HG03432 (cell line): ENCODE measurements around the gene PIGS.

Experiments used
- ATAC-seq: cut with Tn5 transposase; IDR thresholded peaks from one replicate; pipeline ENCODE4 v1.9.1; 2021; ENCODE audit warnings: mild to moderate bottlenecking, moderate library complexity; ENCODE audit not compliant: unreplicated experiment

The PIGS gene

DNA sequence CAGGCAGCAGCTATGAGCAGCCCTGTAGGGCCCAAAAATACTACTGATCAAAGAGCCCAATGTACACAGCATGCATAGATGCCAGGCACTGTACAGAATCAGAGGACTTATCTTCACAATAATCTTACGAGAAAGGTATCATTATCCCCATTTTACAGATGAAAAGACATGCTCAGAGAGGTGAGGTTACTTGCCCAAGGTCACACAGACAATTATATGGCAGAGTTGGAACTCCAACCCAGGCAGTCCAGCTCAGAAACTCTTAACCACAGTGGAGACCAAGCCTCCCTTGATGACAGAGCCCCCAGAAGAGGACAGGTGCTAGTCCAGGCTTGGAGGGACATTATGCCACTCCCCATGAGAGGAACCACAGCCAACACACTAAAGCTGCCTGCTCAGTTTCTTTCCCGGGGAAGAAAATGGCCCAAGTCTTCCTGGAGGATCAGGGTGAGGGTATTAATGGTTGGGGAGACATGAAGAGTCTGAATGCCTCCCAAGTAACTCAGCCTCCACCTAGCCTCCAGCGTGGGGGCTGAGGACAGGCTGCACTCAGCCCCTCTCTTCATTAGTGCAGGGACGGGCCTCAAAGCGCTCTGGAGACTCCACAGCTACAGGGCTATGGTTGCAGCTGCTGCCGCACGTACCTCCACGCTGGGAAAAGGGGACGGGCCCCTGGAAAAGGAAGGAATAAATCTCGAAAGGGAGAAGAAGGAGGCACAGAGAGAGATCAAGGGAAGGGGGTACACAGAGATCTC lies 19.7 kb downstream of the PIGS start:
- ATAC-seq, result no peak

DNA sequence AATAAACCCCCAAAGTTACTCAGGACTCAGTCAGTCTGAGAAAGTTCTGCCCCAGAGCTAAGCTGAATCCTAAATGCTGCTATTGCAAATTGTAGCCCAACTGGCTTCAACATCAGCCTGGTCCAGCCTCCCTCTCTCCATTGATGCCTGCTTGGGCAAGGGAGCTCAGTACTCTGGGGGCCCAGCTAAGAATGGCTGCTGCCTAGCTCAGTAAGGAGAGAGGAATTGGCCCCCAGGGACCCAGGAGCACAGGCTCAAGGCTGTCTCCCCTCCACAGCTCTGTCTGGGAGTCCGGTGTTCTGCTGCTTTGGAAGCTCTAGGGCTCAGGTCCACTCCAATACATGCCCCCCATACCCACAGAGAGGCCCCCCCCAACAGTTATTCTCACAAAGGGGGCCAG lies 20.5 kb downstream of the PIGS start:
- ATAC-seq, result no peak

DNA sequence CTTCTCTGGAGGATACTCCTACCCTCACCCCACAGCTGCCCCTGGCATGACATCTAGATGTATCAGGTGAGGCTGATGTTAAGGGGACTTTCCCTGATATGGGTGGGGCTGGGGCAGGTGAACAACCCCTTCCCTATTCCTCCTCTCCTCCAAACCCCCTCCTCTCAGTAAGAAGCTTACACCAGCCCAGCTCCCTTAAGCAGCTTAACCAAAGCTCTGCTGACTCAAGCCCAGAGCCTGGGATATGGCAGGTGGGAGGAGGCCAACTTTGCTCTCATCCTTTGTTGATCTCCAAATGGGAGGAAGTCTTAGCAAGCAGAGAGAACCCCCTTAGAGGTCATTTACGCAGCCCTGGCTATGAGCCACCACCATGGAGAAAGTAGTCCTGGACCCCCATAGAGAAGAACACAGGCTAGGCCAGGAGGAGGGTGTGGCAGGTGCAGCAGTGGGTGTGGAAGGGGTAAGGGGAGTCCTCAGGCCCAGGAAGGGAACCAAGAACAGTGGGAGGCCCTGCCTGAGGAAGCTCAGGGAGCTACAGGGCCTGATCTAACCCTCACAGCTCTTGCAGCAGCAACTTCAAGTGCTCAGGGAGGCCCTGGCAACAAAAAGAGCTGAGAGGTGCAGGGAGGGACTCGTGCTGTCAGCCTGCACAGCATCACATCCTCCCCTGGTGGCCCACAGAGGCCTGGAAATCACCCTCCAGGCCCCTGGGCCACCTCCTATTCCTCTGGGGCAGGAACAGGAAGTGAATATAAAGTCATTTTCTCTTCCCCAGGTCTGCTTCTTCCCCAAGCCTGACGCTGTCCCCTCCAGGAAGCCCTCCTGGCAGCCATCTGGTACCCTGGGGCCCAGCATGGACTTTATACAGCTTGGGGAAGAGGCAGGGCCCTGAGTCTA lies 21.8 kb downstream of the PIGS start:
- peak; percentile 46 for ATAC-seq

DNA sequence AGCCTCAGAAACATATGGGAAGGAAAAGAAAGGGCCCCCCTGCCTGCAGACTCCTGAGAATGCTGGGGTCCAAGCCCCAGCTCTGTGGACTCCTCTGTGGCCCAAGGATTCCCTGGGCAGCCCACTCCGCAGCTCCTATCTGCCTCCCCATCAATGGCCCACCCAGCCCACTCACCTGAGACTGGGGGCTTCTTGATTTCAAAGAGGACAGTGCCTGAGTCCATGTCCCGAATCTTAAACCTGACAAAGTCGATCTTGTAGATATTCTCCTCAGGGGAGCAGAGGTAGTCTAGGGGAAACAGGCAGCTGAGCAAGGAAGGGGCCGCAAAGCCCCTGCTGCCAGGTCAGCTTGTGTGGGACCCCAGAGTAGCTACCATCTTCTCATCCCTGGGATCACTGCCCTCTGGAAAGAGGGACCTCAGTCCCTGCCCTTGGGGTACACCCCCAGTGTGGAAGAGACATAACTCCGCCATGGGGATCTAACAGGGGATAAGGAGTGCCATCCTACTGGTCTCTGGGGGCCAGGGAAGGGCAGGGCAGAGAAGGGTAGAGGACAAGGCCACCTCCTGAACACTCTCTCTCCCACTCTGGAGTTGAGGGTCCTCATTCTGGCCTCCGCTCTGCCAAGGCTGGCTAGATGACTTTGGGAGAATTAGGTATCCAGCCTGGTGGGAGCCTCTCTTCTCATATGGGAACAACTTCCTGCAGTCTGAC lies 22.8 kb downstream of the PIGS start:
- ATAC-seq, result no peak

DNA sequence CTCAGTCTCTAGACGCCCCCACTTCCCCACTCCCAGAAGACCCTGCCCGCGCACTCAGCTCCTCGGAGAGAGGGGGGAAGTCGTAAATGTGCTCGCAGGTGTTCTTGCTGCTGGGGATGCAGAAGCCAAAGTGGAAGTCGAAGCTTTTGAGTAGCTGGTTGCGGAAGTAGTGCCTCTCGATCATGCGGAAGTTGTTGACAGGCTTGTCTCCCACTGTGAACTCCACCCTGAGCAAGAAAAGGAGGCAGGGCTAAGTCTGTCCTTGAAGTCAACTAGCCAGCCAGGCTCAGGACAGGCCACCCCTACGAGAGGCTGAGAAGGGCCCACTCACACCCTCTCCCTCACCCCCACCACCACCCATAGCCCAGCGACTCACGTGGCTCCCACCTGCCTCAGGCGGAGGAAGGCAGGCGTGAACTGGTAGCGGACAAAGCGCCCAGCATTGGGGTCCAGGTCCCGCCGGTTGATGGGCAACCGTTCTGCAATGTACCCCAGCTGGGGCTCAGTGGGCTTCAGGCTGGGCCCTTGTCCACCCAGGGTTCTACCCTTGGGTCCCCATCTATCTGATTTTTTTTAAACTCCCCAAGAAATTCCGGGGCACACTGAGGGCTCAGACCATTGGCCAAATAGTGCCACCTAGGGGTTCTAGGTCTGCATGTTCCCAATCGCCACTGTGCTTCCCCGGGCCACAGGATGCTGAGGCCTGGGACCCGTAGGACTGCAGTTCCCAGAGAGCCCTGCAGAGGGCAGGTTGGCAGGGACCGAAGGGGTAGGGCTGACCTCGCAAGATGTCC lies 23.5 kb downstream of the PIGS start:
- no peak for ATAC-seq

DNA sequence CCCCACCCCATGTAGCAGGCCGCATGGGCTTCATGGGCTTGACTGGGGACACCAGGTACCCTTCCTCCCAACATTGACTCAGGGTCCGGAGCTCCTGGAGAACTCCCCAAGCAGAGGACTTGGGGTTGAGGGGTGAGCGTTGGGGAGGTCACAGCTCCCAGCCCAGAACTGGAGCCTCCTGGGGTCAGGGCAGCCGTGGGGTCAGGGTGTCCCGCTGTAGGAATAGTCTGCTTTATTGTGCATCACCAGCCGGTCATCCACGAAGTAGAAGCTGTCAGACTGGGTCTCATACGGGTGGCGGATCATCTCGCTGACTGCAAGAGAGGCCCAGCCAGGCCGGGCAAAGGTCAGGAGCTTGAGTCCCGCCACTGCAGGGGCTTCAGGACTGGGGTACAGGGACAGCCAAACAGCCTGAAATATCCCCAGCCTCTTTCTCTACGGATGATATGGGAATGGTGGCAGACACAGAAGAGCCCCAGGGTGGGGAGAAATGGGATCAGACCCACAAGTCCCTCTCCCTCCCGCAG lies 24.2 kb downstream of the PIGS start:
- no peak for ATAC-seq

DNA sequence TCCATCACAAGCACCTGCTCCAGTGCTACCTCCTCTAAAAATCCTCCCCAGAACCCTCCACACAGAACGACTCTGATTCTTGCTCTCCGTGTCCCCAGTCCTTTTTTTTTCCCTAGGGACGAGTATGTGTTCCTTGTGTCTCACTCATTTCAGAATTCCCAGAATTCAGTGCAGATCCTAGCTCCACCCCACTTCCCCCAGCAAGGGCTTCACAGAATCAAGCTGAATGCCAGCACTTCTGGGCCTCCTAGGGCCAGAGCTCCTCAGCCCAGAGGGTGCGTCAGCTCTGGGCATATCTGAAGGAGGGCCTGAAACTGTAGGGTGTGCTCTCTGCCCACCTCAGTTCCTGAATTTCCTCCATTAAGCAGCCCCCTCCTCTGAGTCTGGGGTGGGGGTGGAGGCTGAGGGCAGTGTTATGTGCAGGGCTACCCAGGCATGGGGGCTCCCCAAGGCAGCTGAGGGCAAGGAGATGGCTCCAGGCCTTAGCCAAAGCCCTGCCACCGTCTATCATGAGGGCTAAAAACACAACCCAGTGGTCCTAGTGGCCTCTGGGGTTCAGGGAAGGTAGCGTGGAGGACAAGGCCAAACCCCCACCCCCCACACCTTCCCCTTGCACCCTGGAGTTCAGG lies 25.4 kb downstream of the PIGS start:
- ATAC-seq, result no peak

DNA sequence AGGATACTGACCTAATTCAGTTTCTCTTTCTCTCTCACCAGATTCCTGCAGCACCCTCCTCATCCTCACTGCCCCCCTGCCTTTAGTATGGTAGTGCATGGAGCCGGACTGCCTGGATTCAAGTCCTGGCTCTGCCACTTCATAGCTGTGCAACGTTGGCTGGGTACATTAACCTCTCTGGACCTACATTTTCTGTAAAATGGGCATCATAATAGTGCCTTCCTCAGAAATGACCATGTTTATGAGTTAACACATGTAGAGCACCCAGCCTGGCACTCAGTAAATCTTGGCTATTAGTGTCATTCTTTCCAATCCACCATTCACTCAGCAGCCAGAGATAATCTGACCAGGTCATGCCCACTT lies 26.2 kb downstream of the PIGS start:
- ATAC-seq, result no peak

DNA sequence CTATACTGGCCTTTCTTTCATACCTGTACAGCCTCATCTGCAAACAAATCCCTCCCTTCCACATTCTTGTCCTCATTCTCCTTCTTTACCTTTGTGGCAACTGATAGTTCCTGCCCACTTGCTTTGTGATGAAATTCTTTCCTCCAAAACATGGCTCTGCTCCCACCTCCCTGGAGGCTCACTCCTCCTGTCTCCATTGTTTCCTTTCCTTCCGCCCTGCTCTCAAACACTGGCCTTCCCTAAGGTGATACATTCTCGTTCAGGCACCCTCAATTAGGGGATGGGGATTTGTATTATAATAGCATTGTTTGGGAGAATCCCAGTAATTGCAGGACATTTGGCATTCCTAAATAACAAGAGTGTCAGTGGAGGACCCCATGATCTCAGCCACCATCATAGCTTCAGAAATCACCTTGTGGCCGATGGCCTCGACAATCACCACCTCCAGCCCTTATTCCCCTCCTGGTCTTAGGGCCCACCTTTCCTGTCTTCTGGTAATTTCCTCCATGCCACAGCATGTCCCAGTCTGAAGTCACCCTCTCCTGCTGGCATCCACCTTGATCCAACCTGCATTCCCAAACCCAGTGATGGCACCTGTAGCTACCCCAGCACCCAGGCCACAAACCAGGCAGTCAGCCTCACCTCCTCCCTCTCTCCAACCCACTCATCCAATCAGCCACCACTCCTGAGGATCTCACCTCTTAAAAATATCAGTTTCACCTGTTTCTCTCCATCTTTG lies 26.8 kb downstream of the PIGS start:
- no peak for ATAC-seq

DNA sequence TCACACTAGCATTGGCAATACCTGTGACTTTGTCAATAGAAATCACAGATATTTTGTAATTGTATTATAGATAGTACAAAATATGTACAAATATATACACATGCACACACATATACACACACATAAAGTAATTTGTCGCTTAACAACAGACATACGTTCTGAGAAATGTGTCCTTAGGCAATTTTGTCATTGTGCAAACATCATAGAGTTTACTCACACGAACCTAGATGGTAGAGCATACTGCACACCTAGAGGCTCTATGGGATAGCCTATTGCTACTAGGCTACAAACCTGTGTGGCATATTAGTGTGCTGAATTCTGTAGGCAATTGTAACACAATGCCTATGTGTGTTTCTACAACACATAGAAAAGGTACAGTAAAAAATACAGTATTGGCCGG lies 29.9 kb downstream of the PIGS start:
- ATAC-seq, result no peak

DNA sequence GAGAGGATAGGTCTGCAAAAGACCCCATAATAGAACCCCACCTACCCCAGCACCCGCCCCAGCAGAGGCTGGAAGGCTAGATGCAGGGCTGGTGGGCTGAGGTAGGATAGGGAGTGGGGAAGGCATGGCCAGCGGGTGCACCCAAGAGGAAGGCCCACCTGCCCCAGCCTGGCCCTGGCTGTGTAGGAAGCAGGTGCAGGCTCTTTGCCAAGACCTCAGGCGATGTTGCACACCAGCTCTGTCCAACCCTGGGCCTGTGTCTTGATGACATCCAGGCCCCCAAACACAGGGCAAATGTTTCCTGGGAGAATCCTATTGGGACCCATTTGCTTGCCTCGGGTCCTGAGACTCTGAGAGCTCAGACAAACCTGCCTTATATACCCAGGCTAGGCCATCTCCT lies 31.1 kb downstream of the PIGS start:
- ATAC-seq, result no peak

DNA sequence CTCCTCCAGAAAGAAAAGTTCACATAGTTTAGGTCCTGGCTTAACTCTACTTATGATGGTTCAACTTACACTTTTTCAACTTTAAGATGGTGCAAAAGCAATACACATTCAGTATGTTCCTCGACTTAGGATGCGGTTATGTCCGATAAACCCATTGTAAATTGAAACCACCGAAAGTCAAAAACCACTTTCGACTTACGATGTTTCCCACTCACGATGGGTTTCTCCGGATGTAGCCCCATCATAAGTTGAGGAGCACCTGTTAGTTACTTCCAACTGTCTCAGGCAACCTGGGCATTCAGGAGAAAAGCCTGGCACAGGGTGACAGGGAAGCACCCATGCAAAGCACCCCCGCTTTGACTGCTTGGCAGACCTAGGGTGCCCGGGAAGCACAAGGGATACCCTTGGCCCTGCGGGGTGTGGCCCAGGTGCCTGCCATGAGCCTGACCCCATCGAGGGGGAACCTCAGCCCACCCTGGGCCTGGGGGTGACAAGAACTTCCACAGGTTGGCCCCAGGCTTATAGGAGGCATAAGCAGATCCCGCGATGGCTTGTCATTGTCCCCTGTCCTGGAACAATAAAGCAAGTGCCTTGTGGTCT lies 32.9 kb downstream of the PIGS start:
- no peak for ATAC-seq

DNA sequence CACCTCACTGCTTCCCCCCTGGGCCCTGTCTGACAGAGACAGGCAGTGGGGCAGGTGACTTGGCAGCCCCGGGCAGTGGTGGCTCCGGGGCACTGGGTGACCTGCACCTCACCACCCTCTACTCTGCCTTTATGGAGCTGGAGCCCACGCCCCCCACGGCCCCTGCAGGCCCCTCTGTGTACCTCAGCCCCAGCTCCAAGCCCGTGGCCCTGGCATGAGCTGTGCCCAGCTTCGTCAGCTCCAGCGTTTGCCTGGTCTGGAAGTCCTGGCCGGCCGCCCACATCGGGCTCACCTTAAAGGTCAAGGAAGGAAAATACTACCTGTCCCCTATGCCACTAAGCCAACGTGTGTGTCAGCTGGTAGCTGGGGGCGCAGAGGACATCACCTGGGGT lies 34.1 kb downstream of the PIGS start:
- no peak for ATAC-seq

DNA sequence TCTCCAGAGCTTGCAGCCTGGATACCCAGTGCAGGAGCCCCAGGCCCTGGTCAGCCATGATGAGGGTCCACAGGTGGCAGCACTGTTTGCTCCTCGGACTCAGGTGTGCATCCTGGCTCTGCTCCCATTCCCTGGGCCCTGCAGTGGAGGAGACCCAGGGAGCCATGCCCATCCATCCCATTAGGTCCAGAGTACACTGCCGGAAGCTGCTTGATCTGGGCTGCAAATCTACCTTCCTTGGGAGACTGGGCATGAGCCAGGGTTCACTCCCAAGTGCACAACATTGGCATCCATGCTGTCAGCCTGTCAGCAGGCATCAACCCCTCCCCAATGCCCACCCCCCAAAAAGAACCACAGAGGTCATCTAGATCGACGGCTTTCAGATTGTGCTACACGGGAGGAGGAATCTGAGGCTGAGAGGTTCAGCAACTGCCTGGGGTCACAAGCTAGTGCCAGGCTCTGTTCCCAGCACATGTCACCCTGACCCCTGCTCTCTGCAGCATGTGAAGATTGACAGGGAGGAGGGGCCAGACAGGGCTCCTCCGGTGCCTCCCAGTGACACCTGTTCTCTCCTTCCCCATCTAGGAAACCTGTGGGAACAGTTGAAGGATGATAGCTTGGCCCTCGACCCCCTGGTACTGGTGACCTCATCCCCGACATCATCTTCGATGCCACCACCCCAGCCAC lies 34.6 kb downstream of the PIGS start:
- no peak for ATAC-seq

DNA sequence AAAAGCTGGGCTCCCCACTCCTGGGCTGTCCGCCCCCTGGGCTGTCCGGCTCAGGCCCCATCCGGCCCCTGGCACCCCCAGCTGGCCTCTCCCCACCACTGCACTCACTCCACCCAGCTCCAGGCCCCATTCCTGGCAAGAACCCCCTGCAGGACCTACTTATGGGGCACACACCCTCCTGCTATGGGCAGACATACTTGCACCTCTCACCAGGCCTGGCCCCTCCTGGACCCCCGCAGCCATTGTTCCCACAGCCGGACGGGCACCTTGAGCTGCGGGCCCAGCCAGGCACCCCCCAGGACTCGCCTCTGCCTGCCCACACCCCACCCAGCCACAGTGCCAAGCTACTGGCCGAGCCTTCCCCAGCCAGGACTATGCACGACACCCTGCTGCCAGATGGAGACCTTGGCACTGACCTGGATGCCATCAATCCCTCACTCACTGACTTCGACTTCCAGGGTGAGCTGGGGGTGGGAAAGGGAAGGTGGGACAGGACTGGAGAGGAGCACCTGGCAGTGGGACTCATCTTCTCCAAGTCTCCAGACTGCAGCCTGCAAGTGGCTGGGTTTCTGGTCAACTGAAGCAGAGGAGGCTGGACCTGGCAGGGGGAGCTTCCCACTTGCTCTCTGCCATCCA lies 36.5 kb downstream of the PIGS start:
- no peak for ATAC-seq

DNA sequence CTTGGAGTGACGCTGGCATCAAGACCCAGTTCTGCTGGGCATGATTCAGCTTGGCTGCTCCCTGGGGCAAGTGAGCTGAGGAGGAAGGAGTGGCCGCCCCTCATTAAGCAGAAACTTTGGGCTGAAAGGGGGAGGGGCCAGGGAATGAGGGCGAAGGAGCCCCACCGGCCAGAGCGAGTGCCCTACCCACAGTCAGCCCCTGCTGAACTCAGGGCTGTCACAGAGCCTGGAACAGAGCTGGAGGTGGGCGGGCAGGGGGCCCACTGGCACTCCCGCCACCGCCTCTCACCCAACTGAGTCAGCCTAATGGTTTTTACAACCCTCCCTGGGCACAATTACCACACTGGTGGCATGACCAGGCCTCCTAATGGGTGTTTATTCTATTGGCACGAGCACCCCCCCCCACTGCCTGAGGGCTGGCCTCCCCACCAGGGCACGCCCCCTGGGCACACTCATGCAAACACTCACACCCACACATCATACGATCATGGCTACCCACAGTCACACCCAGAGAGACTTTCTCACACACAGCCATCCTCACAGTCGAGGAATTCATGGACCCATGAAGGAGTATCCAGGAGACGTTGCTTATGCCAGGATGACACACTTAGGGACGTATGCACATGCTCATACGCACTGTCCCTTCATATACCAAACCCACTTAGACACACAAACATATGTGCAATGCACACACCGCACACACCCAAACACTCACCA lies 38.1 kb downstream of the PIGS start:
- no peak for ATAC-seq
